H1 (cell line): Measurements from ENCODE around the gene C2orf92. TPM values are rescaled to one million over a fixed set of nuclear protein-coding genes. Genes with fewer than 3 reads are reported as not detected.

ENCODE experiments used
- CTCF ChIA-PET: fragments of 300-600 bp; sonication (Branson Sonifier 250); formaldehyde crosslinking; loops from one replicate; lab custom pipeline; 2021; ENCODE audit not compliant: partially characterized antibody; lab: Charles Lee
- POLR2A ChIA-PET: fragments of 300-600 bp; sonication (Branson Sonifier 250); formaldehyde crosslinking; loops from one replicate; lab custom pipeline; 2021; ENCODE audit warnings: inconsistent platforms; ENCODE audit not compliant: partially characterized antibody; lab: Charles Lee
- DNase-seq, 2 experiments: peaks; one replicate each; pipeline versions ENCODE4 v3.0.0 to v3.0.0-alpha.2; 2010 to 2022; ENCODE audit warnings: low spot score in 2 of 2, low read depth in 1 of 2, mixed read lengths in 1 of 2
- FAIRE-seq: peaks from 2 replicates; lab custom pipeline; 2011; peaks lifted over from hg19 to GRCh38; lab: Jason Lieb, UNC
- H2AFZ ChIP-seq: 2 replicates; pipeline ENCODE4 v1.8.1; 2012; ENCODE audit warnings: low read length, inconsistent platforms
- H2AK5ac ChIP-seq: 2 replicates; pipeline ENCODE4 v1.6.1; 2013; ENCODE audit warnings: low read depth, low read length
- H2BK120ac ChIP-seq: replicated peaks from 2 replicates; pipeline ENCODE3; 2013; ENCODE audit warnings: low read depth, low read length, inconsistent platforms
- H2BK12ac ChIP-seq: 2 replicates; pipeline ENCODE4 v1.6.1; 2013; ENCODE audit warnings: low read depth, low read length
- H2BK15ac ChIP-seq: 2 replicates; pipeline ENCODE4 v1.6.1; 2013; ENCODE audit warnings: low read length
- H2BK20ac ChIP-seq: 2 replicates; pipeline ENCODE4 v1.6.1; 2013; ENCODE audit warnings: low read length
- H2BK5ac ChIP-seq: 2 replicates; pipeline ENCODE4 v1.6.1; 2013; ENCODE audit warnings: low read depth, low read length
- H3K14ac ChIP-seq: 2 replicates; pipeline ENCODE4 v1.6.1; 2013; ENCODE audit warnings: inconsistent platforms; ENCODE audit not compliant: insufficient read length
- H3K18ac ChIP-seq: 2 replicates; pipeline ENCODE4 v1.6.1; 2013; ENCODE audit warnings: low read length; ENCODE audit errors: extremely low read depth
- H3K23ac ChIP-seq: 2 replicates; pipeline ENCODE4 v1.6.1; 2013; ENCODE audit warnings: inconsistent platforms; ENCODE audit not compliant: insufficient read length
- H3K23me2 ChIP-seq: 2 replicates; pipeline ENCODE4 v1.6.1; 2013; ENCODE audit warnings: low read depth, low read length
- H3K27ac ChIP-seq: 2 replicates; pipeline ENCODE4 v1.6.1; 2011; ENCODE audit warnings: low read depth, low read length, inconsistent platforms
- H3K27me3 ChIP-seq, 4 experiments: replicated peaks in 1 of 4; 1 replicate in 1 of 4; 2 replicates in 3 of 4; pipeline versions ENCODE4 v1.6.1 to v1.8.1; 2011 to 2013; ENCODE audit warnings: low read length in 3 of 4, mild to moderate bottlenecking in 3 of 4, inconsistent platforms in 2 of 4, mixed read lengths in 2 of 4, moderate library complexity in 1 of 4; ENCODE audit not compliant: control insufficient read depth in 3 of 4, insufficient read depth in 3 of 4; ENCODE audit errors: extremely low read depth in 1 of 4
- H3K36me3 ChIP-seq, 4 experiments: 2 replicates each; pipeline versions ENCODE4 v1.6.1 to v1.8.1; 2011 to 2013; ENCODE audit warnings: mild to moderate bottlenecking in 4 of 4, low read length in 3 of 4, moderate library complexity in 2 of 4, control low read depth in 1 of 4, inconsistent platforms in 1 of 4; ENCODE audit not compliant: insufficient read depth in 4 of 4, control insufficient read depth in 2 of 4
- H3K4ac ChIP-seq: replicated peaks from 2 replicates; pipeline ENCODE3; 2013; ENCODE audit warnings: low read length, low read depth, mixed read lengths, inconsistent platforms; ENCODE audit not compliant: insufficient read length
- H3K4me1 ChIP-seq, 4 experiments: replicated peaks in 1 of 4; 1 replicate in 1 of 4; 2 replicates in 3 of 4; pipeline versions ENCODE4 v1.6.1 to v1.8.1; 2011 to 2013; ENCODE audit warnings: low read length in 3 of 4, inconsistent platforms in 2 of 4, mixed read lengths in 1 of 4; ENCODE audit not compliant: insufficient read depth in 4 of 4, control insufficient read depth in 3 of 4
- H3K4me2 ChIP-seq, 2 experiments: 2 replicates each; pipeline versions ENCODE4 v1.6.1 to v1.8.1; 2011 to 2013; ENCODE audit warnings: low read depth in 2 of 2, low read length in 2 of 2, control low read depth in 1 of 2, inconsistent platforms in 1 of 2, mild to moderate bottlenecking in 1 of 2; ENCODE audit not compliant: insufficient read depth in 1 of 2
- H3K4me3 ChIP-seq, 4 experiments: fragments of 200-600, 300-600 bp in 1 of 4; sonication (generic), shearing (Covaris generic), sonication (Bioruptor Twin) in 1 of 4; 2 replicates each; pipeline versions ENCODE4 v1.5.1 to v1.8.1; 2011 to 2016; ENCODE audit warnings: low read length in 4 of 4, low read depth in 3 of 4, control low read depth in 2 of 4, inconsistent platforms in 2 of 4, mild to moderate bottlenecking in 2 of 4, mixed read lengths in 1 of 4, moderate library complexity in 1 of 4; ENCODE audit not compliant: insufficient read depth in 2 of 4; ENCODE audit errors: extremely low read depth in 1 of 4
- H3K56ac ChIP-seq: replicated peaks from 2 replicates; pipeline ENCODE3; 2013; ENCODE audit warnings: low read depth, mild to moderate bottlenecking, mixed read lengths, low read length, inconsistent platforms; ENCODE audit not compliant: insufficient read length
- H3K79me1 ChIP-seq: 2 replicates; pipeline ENCODE4 v1.6.1; 2013; ENCODE audit warnings: low read depth, low read length, control low read depth
- H3K79me2 ChIP-seq, 2 experiments: 2 replicates each; pipeline versions ENCODE4 v1.6.1 to v1.8.1; 2012 to 2013; ENCODE audit warnings: low read length in 2 of 2, mild to moderate bottlenecking in 2 of 2, inconsistent platforms in 1 of 2; ENCODE audit not compliant: insufficient read depth in 2 of 2, control insufficient read depth in 1 of 2
- H3K9ac ChIP-seq, 4 experiments: replicated peaks in 1 of 4; 1 replicate in 1 of 4; 2 replicates in 3 of 4; pipeline versions ENCODE4 v1.6.1 to v1.8.1; 2011 to 2013; ENCODE audit warnings: low read depth in 3 of 4, low read length in 3 of 4, control low read depth in 2 of 4, mild to moderate bottlenecking in 2 of 4, moderate library complexity in 2 of 4, inconsistent platforms in 1 of 4; ENCODE audit errors: extremely low read depth in 1 of 4
- H3K9me3 ChIP-seq, 2 experiments: 2 replicates each; pipeline versions ENCODE4 v1.6.1 to v1.8.1; 2012 to 2013; ENCODE audit warnings: mild to moderate bottlenecking in 2 of 2, moderate library complexity in 2 of 2, control low read depth in 1 of 2, inconsistent platforms in 1 of 2, low read depth in 1 of 2, low read length in 1 of 2, mixed read lengths in 1 of 2; ENCODE audit not compliant: insufficient read depth in 2 of 2
- H4K20me1 ChIP-seq, 2 experiments: replicated peaks in 1 of 2; 2 replicates each; pipeline versions ENCODE3 to v1.8.1; 2011 to 2013; ENCODE audit warnings: inconsistent platforms in 2 of 2, low read length in 2 of 2, mild to moderate bottlenecking in 1 of 2; ENCODE audit not compliant: insufficient read depth in 2 of 2, control insufficient read depth in 1 of 2
- H4K5ac ChIP-seq: 2 replicates; pipeline ENCODE4 v1.6.1; 2013; ENCODE audit warnings: low read length, low read depth, mixed read lengths, inconsistent platforms; ENCODE audit not compliant: insufficient read length
- H4K8ac ChIP-seq: 2 replicates; pipeline ENCODE4 v1.8.0; 2013; ENCODE audit warnings: mild to moderate bottlenecking, moderate library complexity, low read length, inconsistent platforms; ENCODE audit not compliant: insufficient read depth; ENCODE audit errors: extremely low read depth
- H4K91ac ChIP-seq: replicated peaks from 2 replicates; pipeline ENCODE3; 2013; ENCODE audit warnings: low read length, mixed read lengths, inconsistent platforms; ENCODE audit not compliant: insufficient read length
- CHD2 ChIP-seq: IDR thresholded peaks from 2 replicates; pipeline ENCODE4 v1.6.1; 2012; ENCODE audit warnings: low read length, improper control_type of control experiment
- EP300 ChIP-seq, 2 experiments: IDR thresholded peaks; 1 replicate in 1 of 2; 2 replicates in 1 of 2; pipeline ENCODE4 v1.6.1; 2011 to 2012; ENCODE audit warnings: low read depth in 2 of 2, low read length in 2 of 2, mild to moderate bottlenecking in 2 of 2, borderline replicate concordance in 1 of 2, inconsistent platforms in 1 of 2, moderate library complexity in 1 of 2
- RAD21 ChIP-seq, 2 experiments: IDR thresholded peaks in 1 of 2; conservative IDR thresholded peaks in 1 of 2; 2 replicates each; pipeline ENCODE4 v1.6.1; 2011; ENCODE audit warnings: low read depth in 2 of 2, low read length in 2 of 2, improper control_type of control experiment in 1 of 2, inconsistent platforms in 1 of 2, mild to moderate bottlenecking in 1 of 2, moderate library complexity in 1 of 2
- RFX5 ChIP-seq: IDR thresholded peaks from 2 replicates; pipeline ENCODE4 v1.6.1; 2011; ENCODE audit warnings: low read depth, low read length, improper control_type of control experiment, borderline replicate concordance
- SIRT6 ChIP-seq: IDR thresholded peaks from one replicate; pipeline ENCODE4 v1.7.1; 2012; ENCODE audit warnings: low read length, inconsistent platforms
- SP4 ChIP-seq: IDR thresholded peaks from 2 replicates; pipeline ENCODE4 v1.6.1; 2012; ENCODE audit warnings: low read length, inconsistent platforms
- SRF ChIP-seq: IDR thresholded peaks from 2 replicates; pipeline ENCODE4 v1.6.1; 2011; ENCODE audit warnings: mild to moderate bottlenecking, low read depth, low read length, moderate library complexity
- WGBS, 2 experiments: shearing (Covaris generic) in 1 of 2; methylation state at CpG; one replicate each; pipeline versions ENCODE4 v1.1.6 to v1.1.7; 2013 to 2015; ENCODE audit warnings: low lambda C conversion rate in 2 of 2, mixed read lengths in 2 of 2, inconsistent platforms in 1 of 2, low coverage in 1 of 2, missing lambda C conversion rate in 1 of 2; ENCODE audit not compliant: insufficient replicate concordance in 2 of 2, insufficient coverage in 1 of 2, insufficient read length in 1 of 2; ENCODE audit errors: extremely low coverage in 1 of 2, missing lambda C conversion rate in 1 of 2; 5-methylcytosine and 5-hydroxymethylcytosine counted together
- polyA plus RNA-seq, 7 experiments: library from polyadenylated mRNA; depleted of rRNA in 3 of 7; stranded (reverse) in 5 of 7; unstranded in 2 of 7; fragments of >200 nt in 5 of 7; fragments of 200-250 nt in 2 of 7; gene quantifications; 1 replicate in 5 of 7; 2 replicates in 1 of 7; 4 replicates in 1 of 7; pipeline versions ENCODE4 v1.2.1 to v1.2.3, GENCODE V29; 2011 to 2013; ENCODE audit warnings: missing spikeins in 2 of 7, mixed read lengths in 2 of 7
- total RNA-seq: library from RNA; stranded (reverse); fragmentation: NEBNext Ultra II Directional; extraction: Animal tissue kit (Norgen Biotek cat#: 25700); gene quantifications from 2 replicates; pipeline ENCODE4 v1.2.1, GENCODE V29; 2021

C2orf92 gene
- total and polyA plus RNA-seq, 2 of the 8 experiments (the other 6 are each of a cell fraction or from before 2014, with no cell fraction given), result 2.3 to 3.7 TPM

- Histone ChIP-seq H2AK5ac (no peak overlapping the region), H3K4me3 (no peak overlapping the region), H3K4ac (no peak overlapping the region), H3K14ac (no peak overlapping the region), H2BK20ac (no peak overlapping the region), H2BK120ac (no peak overlapping the region), H2BK15ac (no peak overlapping the region), H3K23me2 (no peaks in the 10 kb centered on the region), H4K5ac (no peak overlapping the region), H4K20me1 (no peaks in the 10 kb centered on the region), H3K79me2 (no peaks in the 10 kb centered on the region), H3K4me1 (0 out of 7 replicates have a peak, but pooled peaks cover 0 to 3% (median under 1%) of the 10 kb centered on the region in 4 experiments), H3K9me3 (peaks cover 2 to 4% of the 10 kb centered on the region in 2 experiments; a peak in 1 of 4 replicates), H3K56ac (no peak overlapping the region), H4K8ac (no peak overlapping the region), H3K18ac (no peak overlapping the region), H3K4me2 (no peak overlapping the region), H3K23ac (no peak overlapping the region), H3K27me3 (no peaks in the 10 kb centered on the region), H4K91ac (no peak overlapping the region), H2BK12ac (no peak overlapping the region), H3K79me1 (no peaks in the 10 kb centered on the region), H2AFZ (no peak overlapping the region), H3K9ac (no peak overlapping the region), H2BK5ac (no peak overlapping the region), H3K36me3 (no peaks in the 10 kb centered on the region), H3K27ac (no peak overlapping the region)
- CTCF ChIA-PET, result interaction anchor here (0.7 to 4.5 kb wide), 2 partner anchors 20 to 81 kb away, joined by 3 to 35 read pairs; no protein-coding TSS in a partner anchor
- no peak for FAIRE-seq
- 80% methylated on average over 1 of the region's 1 CpG; no CpG with 5 or more reads in 1 of the 2 experiments for WGBS, 2 experiments
- TF ChIP-seq RAD21 (IDR thresholded peaks at IDR 0.05 in 1 of 2, conservative IDR thresholded peaks at IDR 0.05 in 1 of 2; ENCODE audit: low read depth in 2 of 2, low read length in 2 of 2) (no peak), SIRT6 (no peak), RFX5 (no peak), CHD2 (no peak), SRF (no peak), SP4 (no peak), EP300 (IDR thresholded peaks at IDR 0.05; ENCODE audit: borderline replicate concordance in 1 of 2, low read depth in 2 of 2, low read length in 2 of 2) (no peak)
- no peak for DNase-seq
- POLR2A ChIA-PET, result no interaction called here
These were observed 8.8 kb downstream of the C2orf92 start for GRCh38 chr2:97678298-97678697.
